ENCODE data around the gene LYRM2. TPM values are rescaled to one million over a fixed set of nuclear protein-coding genes. Genes with fewer than 3 reads are reported as not detected.

Gene LYRM2
- total RNA-seq, 2 donors from 2014 or later = 18.9 to 34.7 TPM

- H3K27me3 ChIP-seq = no peaks in the 10 kb centered on the region
- peaks cover 0 to 22% of the 10 kb centered on the region in 2 donors for H3K4me1 ChIP-seq
- H3K9me3 ChIP-seq = no peaks in the 10 kb centered on the region
- no peak overlapping the region for H3K4me3 ChIP-seq
- H3K36me3 ChIP-seq = no peaks in the 10 kb centered on the region
- DNase-seq (ENCODE audit: low spot score) = no peak
- TF ChIP-seq CTCF (IDR thresholded peaks at IDR 0.05) = no peak
- H3K27ac ChIP-seq = no peak overlapping the region
These were observed 70.7 kb downstream of the LYRM2 start for GRCh38 chr6:89567630-89568390.

GRCh38 chr6:89566930-89567629 is 71.5 kb downstream of the LYRM2 start:
- Histone ChIP-seq H3K4me1 (peaks cover 0 to 22% of the 10 kb centered on the region in 2 donors), H3K36me3 (no peaks in the 10 kb centered on the region), H3K4me3 (no peak overlapping the region), H3K27ac (no peak overlapping the region), H3K9me3 (no peaks in the 10 kb centered on the region), H3K27me3 (no peaks in the 10 kb centered on the region)
- no peak for TF ChIP-seq CTCF (IDR thresholded peaks at IDR 0.05)
- no peak for DNase-seq (ENCODE audit: low spot score)

GRCh38 chr6:89566008-89566800 is 72.3 kb downstream of the LYRM2 start:
- no peak for DNase-seq (ENCODE audit: low spot score)
- Histone ChIP-seq H3K4me1 (peaks cover 0 to 22% of the 10 kb centered on the region in 2 donors), H3K27me3 (no peaks in the 10 kb centered on the region), H3K9me3 (no peaks in the 10 kb centered on the region), H3K27ac (no peak overlapping the region), H3K4me3 (no peak overlapping the region), H3K36me3 (no peaks in the 10 kb centered on the region)
- no peak for TF ChIP-seq CTCF (IDR thresholded peaks at IDR 0.05)

DNA sequence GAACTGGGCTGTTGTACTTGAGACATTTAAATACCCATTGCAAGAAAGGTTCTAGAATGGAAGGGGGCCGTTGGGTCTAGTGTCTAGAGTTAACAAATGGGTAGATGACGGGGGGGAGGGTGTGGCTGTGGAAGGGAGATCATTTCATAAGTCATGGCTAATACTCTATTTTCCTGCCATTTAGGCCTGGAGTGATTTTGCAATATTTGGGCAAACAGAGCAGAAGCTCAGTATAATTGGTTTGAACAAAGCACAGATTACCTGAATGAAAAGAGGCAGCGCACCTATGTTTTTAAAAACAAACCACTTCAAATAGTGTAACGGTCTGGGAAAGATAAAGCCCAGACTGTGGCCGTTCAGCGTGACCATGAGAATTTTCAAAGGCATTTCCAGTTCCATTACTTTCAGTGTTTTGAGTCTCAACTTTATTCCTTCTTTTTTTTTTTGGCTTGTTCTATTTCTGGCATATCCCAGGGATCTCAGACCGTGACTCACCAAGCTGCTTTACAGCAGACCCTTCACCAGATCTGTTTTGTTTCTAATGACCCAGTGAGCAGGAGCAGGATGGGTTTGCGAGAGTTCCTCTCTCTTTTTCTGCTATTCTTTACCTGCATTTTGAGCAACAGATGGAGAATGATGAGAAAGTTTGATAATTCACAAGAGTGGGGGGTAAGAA is 73.7 kb downstream of the LYRM2 start:
- Histone ChIP-seq H3K27me3 (no peaks in the 10 kb centered on the region), H3K9me3 (no peaks in the 10 kb centered on the region), H3K36me3 (no peaks in the 10 kb centered on the region), H3K4me1 (peaks cover 0 to 22% of the 10 kb centered on the region in 2 donors), H3K4me3 (no peak overlapping the region), H3K27ac (peak overlapping the region in 1 of 2 donors; percentile 41)
- no peak for DNase-seq (ENCODE audit: low spot score)
- TF ChIP-seq CTCF (IDR thresholded peaks at IDR 0.05) = no peak

DNA sequence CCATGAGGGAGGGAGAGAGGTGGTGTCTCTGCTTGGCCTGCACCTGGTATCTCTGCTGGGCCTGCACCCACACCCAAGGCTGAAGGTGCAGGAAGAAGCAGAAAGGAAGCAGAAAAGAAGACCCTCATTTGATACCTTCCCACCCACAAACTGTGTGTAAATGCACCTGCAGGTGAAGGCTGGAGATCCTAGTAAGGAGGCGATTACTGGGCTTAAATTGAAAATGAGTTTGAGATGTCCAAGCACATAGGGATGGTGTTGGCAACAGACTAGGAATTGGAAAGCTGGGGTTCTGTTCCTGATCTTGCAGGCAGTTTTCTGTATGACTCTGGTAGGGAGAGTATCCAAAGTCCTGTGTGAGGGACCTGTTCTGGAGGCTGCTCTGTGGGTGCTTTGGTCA is 74.7 kb downstream of the LYRM2 start:
- H3K4me1 ChIP-seq = peaks cover 0 to 22% of the 10 kb centered on the region in 2 donors
- no peak for DNase-seq (ENCODE audit: low spot score)
- H3K27me3 ChIP-seq = no peaks in the 10 kb centered on the region
- no peaks in the 10 kb centered on the region for H3K36me3 ChIP-seq
- no peak for TF ChIP-seq CTCF (IDR thresholded peaks at IDR 0.05)
- no peak overlapping the region for H3K27ac ChIP-seq
- H3K9me3 ChIP-seq = no peaks in the 10 kb centered on the region
- no peak overlapping the region for H3K4me3 ChIP-seq

All from right atrium auricular region (tissue), 2 donors.